Middle frontal gyrus (tissue), 1 donor: ENCODE measurements around the gene LINC00305.

Experiments used
- DNase-seq: peaks from one replicate; pipeline ENCODE4 v3.0.0-alpha.2; 2015; ENCODE audit warnings: low spot score; ENCODE audit errors: extremely low spot score

LINC00305 gene

DNA sequence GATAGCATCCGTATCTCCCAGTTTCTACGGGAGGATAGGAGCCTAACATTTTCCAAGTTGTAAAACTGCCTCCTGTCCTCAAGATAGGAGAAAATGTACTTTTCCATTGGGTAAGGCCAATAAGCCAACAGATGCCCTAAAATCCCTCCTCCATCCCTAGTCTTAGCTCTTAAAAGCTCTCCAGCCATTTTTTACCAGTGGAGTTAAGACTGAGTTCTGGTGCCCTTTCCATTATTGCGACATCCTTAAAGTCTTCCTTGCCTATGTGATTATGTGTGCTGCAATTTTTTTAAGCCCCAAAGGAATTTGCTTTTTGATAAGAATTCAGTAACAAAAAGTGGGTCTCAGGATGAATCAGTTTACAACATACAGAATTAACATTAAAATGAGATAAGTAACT is 33.0 kb downstream of the LINC00305 start:
- no peak for DNase-seq

DNA sequence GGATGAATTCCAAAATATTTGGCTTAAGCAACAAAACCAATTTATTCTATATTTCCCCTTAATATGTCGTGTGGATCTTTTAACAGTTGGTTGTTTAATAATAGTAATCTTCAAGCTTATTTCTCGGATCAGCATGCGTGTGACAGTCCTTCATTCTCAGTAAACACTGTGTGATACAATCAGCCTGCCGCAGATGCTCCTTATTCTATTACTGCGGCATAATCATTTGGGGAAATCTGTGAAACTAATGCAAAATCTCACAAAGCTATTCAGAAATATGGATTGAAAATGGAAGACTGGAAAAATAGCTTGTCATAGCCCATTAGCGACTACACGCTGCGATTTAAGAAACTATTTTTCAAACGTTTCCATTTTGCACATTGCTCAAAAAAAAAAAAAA is 36.9 kb downstream of the LINC00305 start:
- DNase-seq: no peak

DNA sequence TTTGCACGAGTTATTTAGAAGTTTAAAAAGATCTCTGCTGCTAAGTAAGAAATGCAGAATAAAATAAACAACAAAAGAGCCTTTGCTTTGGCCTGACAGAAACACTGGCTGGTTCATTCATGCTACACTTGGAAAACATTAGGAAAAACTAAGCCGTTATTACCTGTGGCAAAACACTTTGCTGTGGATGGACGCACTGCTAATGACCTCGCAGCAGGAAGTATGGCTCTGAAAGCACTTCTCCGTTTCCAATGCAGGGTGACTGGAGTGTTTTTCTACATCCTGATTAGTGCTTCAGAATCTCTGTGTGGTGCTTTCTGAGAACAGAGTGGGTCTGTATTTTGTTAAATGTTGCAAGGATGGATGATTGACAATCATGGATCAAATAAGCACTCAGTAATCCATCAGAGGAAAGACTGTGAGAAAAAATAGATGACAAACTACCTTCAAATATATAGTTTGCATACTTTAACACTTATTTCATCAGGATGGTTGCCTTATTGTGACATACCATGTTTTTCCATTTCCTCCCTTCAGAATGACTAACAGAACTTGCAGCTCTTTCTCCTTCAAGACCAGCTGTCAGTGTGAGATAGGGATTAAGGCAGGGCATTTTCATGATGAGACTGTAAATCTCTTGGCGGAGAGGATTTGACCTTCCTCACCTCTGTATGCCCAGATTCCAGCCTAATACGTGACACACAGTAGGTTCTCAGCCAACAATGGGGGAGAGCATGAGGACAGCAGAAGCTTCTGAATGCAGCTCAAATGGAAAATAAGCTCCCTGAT is 38.0 kb downstream of the LINC00305 start:
- no peak for DNase-seq

DNA sequence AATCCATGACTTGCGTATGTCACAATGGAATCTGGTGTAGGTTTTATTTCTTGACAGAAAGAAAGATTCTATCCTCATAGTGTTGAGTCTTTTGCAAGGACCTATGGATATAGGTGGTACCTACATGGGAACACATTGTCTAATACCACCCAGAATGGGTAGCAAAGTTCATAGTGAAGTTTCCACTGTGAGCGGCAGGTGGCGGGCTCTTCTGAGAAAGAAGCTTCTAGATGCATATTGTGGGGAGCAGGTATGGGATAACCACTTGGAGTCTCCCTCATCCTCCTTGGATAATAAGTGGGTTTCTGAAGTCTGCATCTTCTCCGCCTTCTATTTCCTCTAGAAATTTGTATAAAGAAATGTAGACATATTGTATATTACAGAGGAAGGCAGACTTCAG is 44.9 kb downstream of the LINC00305 start:
- no peak for DNase-seq

DNA sequence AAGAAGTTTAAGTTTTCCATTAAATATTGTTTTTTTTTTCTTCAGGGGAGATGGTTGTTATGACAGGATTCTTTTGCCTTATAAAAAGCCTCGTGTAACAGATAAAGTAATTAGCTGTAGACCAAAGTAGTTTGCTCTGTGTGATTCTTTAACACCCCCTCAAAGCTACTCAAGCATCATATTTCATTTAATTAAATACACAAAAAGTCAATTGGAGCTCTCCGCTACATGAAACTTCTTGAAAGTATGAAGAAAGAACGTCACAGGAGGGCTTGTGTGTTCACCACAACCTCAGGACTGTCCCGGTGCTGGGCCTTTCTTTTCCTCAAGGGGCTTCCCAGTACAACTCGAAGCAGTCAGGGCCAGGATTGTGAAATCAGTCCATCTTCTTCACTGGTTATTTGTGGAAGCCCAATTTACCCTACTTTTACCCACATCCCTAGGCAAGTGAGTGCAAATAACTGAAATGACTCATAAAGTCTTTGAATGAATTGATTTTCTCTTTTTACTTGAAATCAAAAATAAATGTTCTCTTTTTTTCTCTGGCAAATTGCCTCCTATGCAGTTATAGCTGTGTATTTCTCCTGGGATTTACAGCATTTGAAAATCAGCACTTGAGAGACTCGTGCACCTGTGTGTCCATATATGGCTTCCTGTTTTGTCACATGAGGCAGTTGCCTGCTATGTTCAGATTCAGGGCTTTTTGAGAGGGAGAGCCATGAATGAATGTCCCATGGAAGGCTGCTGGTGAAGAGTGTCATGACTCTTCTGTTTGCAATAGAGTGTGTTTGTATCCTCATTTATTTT is 48.6 kb downstream of the LINC00305 start:
- no peak for DNase-seq

DNA sequence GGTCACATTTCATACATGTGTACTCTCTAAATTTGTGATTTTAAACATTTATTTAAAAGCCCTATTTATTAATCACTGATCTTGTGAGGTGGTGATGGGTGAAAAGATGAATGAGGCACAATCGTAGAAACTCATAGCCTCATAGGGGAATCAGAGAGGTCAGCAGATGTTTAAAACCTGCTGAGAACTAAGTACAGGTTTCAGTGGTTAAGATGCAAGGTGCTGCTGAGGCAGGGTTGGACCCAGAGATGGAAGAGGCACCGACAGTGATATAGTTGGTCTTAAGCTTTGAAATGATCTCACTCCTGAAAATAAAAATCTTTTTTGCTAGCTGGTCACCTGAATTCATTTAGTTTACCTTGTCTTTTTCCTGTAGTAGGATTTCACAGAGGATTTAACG is 49.6 kb downstream of the LINC00305 start:
- DNase-seq: no peak

DNA sequence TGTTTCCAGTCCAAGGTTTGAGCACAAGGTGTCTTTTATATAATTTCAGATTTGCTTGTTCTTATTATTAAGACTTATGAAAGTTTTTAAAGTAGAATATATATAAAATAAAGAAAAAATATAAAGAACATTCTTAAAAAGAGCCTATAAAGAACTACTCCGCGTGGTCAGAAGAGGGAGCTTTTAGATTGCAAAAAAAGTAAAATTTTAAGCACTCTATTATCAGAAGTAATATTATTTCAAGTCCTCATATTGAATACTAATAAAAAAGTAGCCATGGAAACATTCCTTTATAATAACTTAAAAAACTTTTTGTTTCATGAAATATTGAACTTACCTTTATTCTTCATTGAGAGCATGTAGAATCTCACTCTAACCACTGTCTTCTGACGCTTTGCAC is 51.4 kb downstream of the LINC00305 start:
- no peak for DNase-seq

DNA sequence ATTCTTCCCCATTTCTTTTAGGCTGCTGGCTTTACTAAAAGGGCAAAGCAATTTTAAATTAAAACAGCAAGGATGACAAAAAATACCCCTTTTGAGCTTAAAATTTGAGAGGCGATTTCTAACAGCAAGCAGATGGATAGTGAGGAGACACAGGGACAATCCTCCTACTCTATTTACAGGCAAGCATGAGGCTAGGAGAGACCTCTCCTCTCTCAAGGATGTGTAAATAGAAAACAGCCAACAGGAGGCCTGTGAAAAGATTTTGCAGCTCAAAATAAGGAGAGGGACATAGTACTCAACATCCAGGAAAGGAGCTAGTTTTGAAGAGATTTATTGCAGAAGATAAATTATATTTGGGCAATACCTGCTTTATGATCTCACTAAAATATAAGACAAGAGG is 53.8 kb downstream of the LINC00305 start:
- DNase-seq: no peak

DNA sequence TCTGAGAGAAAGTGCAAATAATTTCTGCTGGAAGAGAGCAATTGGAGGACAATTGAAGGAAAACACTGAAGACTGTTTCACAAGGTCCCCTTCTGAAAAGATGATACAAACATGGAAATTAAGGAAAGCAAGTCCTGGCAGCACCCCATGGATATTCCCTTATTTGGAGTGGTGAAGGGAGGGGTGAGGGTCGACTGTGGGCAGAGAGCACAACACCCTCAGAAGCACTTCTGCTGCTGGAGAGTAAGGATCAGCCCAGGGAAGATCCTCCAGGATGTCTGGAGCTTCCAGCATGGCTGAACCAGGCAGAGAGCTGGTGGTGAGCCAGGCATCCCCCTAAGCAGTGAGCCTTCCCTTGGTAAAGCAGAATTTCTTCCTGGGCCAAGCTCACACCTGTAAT is 54.7 kb downstream of the LINC00305 start:
- no peak for DNase-seq

DNA sequence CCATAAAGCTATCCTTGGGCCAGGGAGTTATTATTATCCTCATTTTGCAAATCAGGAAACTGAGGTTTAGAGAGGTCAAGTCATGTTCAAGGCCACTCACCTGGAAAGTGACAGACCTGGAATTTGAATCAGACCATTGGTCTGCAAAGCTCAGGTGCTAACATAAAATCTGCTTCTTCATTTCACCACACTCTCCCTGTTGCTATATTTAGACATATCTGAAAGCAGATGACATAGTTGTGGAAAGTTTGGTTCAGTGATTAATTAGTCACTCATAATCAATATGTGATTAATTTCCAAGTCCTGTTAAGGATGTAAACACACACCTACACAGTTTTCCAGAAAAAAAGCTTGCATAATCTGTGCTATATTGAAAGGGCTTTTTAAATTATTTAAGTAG is 57.4 kb downstream of the LINC00305 start:
- DNase-seq: no peak

DNA sequence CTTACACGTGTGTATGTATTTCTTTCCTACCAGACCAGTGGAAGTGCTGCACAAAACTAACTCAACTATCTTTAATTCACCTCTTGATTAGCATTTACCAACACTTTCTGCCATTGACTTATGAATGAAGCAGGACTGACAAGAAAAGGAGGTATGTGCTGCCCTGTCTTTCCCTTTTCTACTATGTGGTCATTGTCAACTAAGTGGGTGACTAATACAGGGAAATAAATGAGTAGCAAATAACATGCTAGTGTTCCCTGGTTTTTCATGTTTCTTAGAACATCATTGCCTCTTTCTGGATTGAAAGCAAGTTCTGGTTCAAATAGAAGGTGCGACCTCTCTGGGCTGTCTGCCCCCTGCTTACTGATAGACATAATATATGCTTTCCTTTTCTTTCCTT is 58.0 kb downstream of the LINC00305 start:
- DNase-seq: no peak

DNA sequence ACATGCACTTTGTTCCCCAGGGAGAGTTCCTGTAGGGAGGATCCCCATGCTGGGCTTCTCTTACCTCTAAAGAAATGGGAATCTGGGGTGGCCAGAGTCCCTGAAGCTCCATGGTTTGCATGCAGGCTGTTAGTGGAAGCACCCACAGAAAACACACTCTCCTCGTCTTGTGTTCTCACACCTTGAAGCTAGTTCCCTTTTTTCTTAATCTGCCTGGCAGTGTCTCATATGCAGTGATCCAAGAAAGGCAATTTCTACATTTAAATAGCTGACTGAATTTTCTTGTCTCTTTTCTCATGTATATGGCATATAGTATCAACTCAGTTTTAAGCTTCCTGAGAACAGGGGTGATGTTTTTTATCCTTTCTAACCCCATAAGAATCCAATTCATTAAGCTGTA is 65.0 kb downstream of the LINC00305 start:
- no peak for DNase-seq

DNA sequence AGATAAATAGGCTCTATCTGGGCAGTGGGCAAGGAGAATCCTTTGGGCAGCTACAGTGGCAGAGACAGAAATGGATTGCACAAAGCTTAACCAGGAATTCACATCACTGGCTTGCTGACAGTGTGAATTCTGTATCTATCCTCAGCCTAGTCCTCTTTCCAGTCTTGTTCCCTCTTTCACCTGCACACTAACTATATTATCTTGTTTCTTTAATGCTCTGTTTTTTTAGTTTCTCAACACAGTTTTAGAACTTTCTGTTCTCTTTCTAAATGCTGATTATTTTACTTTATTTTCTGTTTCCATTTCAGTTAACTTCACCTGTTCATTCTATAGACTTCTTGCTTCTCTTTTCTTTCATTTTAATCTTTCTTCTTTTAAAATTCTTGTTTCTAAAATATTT is 66.4 kb downstream of the LINC00305 start:
- no peak for DNase-seq

DNA sequence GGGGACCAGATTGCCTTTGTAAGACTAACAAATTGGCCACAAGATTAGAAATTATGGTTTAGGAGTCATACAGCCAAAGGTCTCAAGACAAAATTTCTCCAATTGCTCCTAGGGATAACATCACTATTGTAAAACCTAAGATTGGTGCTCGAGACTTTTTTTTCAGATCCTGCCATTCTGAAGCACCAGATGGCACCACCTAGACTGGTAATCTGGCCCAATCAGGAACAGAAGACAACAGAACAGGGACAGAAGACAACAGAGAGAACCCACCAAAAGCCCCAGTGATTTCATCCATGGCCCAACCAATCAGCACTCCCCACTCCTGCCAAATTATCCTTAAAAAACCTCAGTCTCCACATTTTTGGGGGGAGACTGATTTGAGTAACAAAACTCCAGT is 66.8 kb downstream of the LINC00305 start:
- no peak for DNase-seq

DNA sequence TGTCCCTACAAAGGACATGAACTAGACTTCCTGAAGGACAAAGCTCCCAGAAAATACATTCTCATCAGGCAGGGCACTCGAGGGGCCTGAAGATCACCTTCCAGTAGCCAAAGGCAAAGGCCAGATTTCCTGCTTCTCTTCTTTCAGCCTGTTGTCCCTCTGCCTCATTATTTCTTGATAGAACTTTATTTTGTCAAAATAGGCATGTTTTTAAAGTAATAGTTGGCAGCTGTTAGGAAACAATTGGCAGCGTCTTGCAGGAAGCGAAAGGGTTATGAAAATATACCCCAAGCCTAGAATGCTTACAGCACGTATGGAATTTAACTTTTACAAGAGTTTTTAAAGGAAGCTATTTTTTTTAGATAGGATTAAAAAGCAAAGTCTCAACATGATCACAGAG is 74.9 kb downstream of the LINC00305 start:
- no peak for DNase-seq

DNA sequence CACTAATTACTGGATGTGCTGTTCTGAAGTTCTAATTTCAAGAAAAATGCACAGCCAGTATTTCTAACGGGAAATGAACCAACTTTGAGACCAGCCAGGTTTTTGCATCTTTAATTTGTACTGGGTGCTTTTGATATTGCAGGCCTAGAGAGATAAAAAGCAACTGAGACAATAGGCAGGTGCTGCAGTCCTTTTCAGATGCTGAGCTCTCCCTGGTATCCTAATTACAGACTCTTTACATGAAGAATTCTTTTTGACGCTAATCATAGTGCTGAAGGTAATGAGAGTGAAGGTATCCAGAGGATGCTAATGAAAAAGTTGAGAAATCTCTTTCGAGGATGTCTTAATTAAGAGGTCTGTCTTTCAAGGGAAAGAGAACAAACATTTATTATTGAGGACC is 93.9 kb downstream of the LINC00305 start:
- DNase-seq: no peak

DNA sequence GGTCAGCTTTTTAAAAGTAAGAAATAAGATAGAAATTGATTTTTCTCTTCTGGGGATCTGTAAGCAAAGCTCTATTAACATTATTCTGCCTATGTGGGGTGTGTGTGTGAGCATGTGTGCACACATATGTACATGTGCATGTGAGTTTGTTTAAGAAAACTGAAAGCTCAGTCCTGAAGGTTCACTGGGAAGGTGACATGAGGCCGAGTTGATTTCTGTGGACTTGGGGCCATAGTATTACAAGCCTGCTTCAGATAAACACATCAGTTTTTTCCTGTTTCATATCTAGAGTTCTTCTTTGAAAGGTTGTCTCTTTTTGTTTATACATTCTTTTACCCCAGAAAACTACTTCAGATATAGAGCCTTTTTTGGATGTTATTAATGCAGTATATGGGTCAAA is 95.6 kb downstream of the LINC00305 start:
- DNase-seq: no peak

DNA sequence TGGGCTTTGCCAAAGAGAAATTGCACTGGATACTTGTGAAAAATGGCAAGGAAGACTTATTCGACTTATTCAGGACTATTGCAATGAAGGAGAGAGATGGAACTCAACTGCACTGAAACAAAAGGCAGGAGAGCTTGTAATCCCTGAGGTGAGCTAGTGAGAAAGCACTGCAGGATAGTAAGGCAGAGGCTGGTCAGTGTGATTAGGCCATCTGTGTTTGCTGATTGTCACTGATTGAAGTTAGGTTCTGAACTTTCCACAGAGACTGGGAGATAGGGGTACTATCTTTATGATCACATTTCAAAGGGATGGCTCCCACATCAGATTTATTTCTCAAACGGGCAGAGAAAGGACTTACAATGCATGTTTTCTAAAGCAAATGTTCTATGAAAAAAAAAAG is 96.1 kb downstream of the LINC00305 start:
- no peak for DNase-seq

DNA sequence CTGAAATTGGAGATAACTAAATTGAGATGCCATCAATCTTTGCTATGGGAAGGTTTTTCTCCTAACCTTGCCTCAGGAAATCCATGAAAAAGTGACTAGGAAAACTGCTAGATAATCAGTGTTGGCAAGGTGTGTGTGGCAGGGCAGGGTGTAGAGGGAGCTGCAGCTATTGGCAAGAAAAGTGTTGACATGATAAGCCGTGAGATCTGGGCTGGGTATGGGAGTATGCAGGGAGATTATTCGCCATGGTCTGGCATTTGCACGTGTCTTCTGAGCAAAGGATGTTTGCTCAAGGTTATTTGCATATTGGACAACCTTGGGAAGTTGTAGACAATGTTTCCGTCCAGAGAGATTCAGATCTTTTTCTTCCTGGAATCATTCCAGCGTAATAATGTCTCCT is 104.3 kb downstream of the LINC00305 start:
- DNase-seq: no peak

DNA sequence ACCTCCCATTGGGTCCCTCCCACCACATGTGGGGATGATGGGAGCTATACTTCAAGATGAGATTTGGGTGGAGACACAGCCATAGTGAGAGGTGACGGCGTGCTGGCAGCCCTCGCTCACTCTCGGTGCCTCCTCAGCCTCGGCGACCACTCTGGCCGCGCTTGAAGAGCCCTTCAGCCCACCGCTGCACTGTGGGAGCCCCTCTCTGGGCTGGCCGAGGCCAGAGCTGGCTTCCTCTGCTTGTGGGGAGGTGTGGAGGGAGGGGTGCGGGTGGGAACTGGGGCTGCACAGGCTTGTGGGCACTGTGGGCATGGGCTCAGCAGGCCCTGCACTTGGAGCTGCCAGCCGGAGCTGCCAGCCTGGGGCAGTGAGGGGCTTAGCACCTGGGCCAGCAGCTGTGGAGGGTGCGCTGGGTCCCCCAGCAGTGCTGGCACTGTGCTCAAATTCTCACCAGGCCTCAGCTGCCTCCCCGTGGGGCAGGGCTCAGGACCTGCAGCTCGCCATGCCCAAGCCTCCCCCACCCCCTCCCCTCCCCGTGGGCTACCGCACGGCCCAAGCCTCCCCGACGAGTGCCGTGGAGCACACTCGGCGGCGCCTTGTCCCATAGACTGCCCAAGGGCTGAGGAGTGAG is 106.0 kb downstream of the LINC00305 start:
- DNase-seq: no peak

DNA sequence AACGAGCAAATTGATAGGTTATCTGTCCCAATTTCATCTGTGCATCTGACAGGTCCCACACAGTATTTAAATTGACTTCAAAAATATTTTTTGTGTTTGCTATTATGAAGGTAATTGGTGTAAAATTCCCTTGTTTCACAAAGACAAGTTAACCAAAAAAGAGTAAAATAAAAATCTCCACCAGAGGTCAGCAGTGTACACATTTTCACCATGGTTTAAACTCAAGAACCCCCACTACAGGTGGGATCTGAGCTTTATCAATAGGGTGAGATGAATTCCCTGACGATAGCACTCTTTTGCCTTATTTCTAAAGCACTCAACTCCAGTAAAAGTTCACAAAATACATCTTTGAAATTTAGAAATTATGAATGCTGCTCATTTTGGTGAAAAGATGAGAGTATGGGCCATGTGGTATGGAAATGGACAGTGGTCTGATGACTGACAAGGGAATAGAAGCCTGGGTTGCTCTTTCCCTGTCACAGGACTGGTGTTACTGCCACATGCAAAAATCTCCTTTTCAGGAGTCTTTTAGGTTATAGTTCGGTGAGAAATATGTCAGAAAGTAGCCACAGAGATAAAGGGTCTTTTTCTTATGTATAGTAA is 111.0 kb downstream of the LINC00305 start:
- peak; percentile 12 for DNase-seq

DNA sequence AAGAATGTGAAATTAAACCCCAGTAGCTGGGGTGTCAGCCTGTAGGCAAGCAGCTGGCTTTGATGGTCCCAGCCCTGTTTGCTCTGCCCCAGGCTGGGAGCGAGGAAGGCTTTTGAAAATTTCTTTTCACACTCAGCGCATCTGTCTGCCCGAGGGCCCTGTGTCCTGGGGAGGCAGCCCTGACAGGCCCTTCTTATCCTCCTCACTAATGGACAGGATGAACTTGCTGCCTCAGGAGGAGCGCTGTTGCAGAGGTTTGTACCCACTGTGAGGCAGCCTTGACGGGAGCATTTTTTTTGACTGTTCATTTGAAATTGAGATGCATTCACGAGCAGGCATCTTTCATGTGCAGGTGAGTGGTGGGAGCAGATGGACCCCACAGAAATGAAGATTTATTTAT is 116.6 kb downstream of the LINC00305 start:
- DNase-seq: no peak
